Measurements from ENCODE around the gene COQ4. TPM values are rescaled to one million over a fixed set of nuclear protein-coding genes. Genes with fewer than 3 reads are reported as not detected.

The COQ4 gene
- total and polyA plus RNA-seq, 2 of the 8 experiments (the other 6 are each of a cell fraction or from before 2014, with no cell fraction given): 32.3 to 58.8 TPM

- H3K9me3 ChIP-seq (ENCODE audit: insufficient read depth in 2 of 2, low read depth in 1 of 2, low read length in 1 of 2): no peaks in the 10 kb centered on the region
- H2AFZ ChIP-seq (ENCODE audit: low read length): no peak overlapping the region
- no peak overlapping the region for H3K56ac ChIP-seq (replicated peaks; ENCODE audit: insufficient read length, low read depth, low read length)
- H3K79me1 ChIP-seq (ENCODE audit: low read depth, low read length): no peaks in the 10 kb centered on the region
- H4K5ac ChIP-seq (ENCODE audit: insufficient read length, low read depth, low read length): no peak overlapping the region
- DNase-seq (ENCODE audit: low read depth in 1 of 2, low spot score in 2 of 2) (no peak), FAIRE-seq (no peak)
- no peak overlapping the region for H3K27ac ChIP-seq (ENCODE audit: low read depth, low read length)
- H3K4me1 ChIP-seq (replicated peaks in 1 of 4; ENCODE audit: control insufficient read depth in 3 of 4, insufficient read depth in 4 of 4, low read length in 3 of 4): peaks cover 0 to 5% (median 1%) of the 10 kb centered on the region in 4 experiments; a peak in 4 of 7 replicates
- no peaks in the 10 kb centered on the region for H3K79me2 ChIP-seq (ENCODE audit: control insufficient read depth in 1 of 2, insufficient read depth in 2 of 2, low read length in 2 of 2)
- no peak overlapping the region for H3K4ac ChIP-seq (replicated peaks; ENCODE audit: insufficient read length, low read depth, low read length)
- H3K18ac ChIP-seq (ENCODE audit: extremely low read depth, low read length): no peak overlapping the region
- H3K23ac ChIP-seq (ENCODE audit: insufficient read length): no peak overlapping the region
- H3K27me3 ChIP-seq (replicated peaks in 1 of 4; ENCODE audit: control insufficient read depth in 3 of 4, extremely low read depth in 1 of 4, insufficient read depth in 3 of 4, low read length in 3 of 4): peaks cover 6 to 19% (median 12%) of the 10 kb centered on the region in 4 experiments
- peaks cover 4 to 6% of the 10 kb centered on the region in 2 experiments for H4K20me1 ChIP-seq (replicated peaks in 1 of 2; ENCODE audit: control insufficient read depth in 1 of 2, insufficient read depth in 2 of 2, low read length in 2 of 2)
- no peak overlapping the region for H4K8ac ChIP-seq (ENCODE audit: extremely low read depth, insufficient read depth, low read length)
- H4K91ac ChIP-seq (replicated peaks; ENCODE audit: insufficient read length, low read length): no peak overlapping the region
- H2BK20ac ChIP-seq (ENCODE audit: low read length): no peak overlapping the region
- no peak overlapping the region for H3K4me3 ChIP-seq (ENCODE audit: extremely low read depth in 1 of 4, insufficient read depth in 2 of 4, low read depth in 3 of 4, low read length in 4 of 4)
- H2BK12ac ChIP-seq (ENCODE audit: low read depth, low read length): no peak overlapping the region
- H3K4me2 ChIP-seq (ENCODE audit: insufficient read depth in 1 of 2, low read depth in 2 of 2, low read length in 2 of 2): no peak overlapping the region
- no peaks in the 10 kb centered on the region for H3K23me2 ChIP-seq (ENCODE audit: low read depth, low read length)
- no peak overlapping the region for H3K9ac ChIP-seq (replicated peaks in 1 of 4; ENCODE audit: extremely low read depth in 1 of 4, low read depth in 3 of 4, low read length in 3 of 4)
- WGBS, 2 experiments (ENCODE audit: extremely low coverage in 1 of 2, insufficient coverage in 1 of 2, insufficient read length in 1 of 2, insufficient replicate concordance in 2 of 2, low coverage in 1 of 2, low lambda C conversion rate in 2 of 2, missing lambda C conversion rate in 1 of 2): 93% methylated on average over 8 of the region's 8 CpGs; no CpG with 5 or more reads in 1 of the 2 experiments
- H3K14ac ChIP-seq (ENCODE audit: insufficient read length): no peak overlapping the region
- no peak overlapping the region for H2BK5ac ChIP-seq (ENCODE audit: low read depth, low read length)
- peaks cover 0 to 4% (median 0%) of the 10 kb centered on the region in 4 experiments; a peak in 3 of 8 replicates for H3K36me3 ChIP-seq (ENCODE audit: control insufficient read depth in 2 of 4, insufficient read depth in 4 of 4, low read length in 3 of 4)
- ChIA-PET POLR2A (ENCODE audit: partially characterized antibody) (interaction anchor here (0.7 to 1.8 kb wide), 3 partner anchors 8 to 17 kb away, joined by 3 to 4 read pairs (median 3); no protein-coding TSS in a partner anchor), CTCF (ENCODE audit: partially characterized antibody) (interaction anchor here (1.6 to 25.1 kb wide), 5 partner anchors 13 to 59 kb away, joined by 3 to 544 read pairs (median 127); partner anchors contain the start of gene SLC27A4)
- H2BK15ac ChIP-seq (ENCODE audit: low read length): no peak overlapping the region
- no peak overlapping the region for H2BK120ac ChIP-seq (replicated peaks; ENCODE audit: low read depth, low read length)
- H2AK5ac ChIP-seq (ENCODE audit: low read depth, low read length): no peak overlapping the region
- TF ChIP-seq SIN3A (conservative IDR thresholded peaks at IDR 0.05 in 1 of 2, IDR thresholded peaks at IDR 0.05 in 1 of 2; ENCODE audit: low read depth in 1 of 2, low read length in 2 of 2): no peak
- no peak for TF ChIP-seq POLR2AphosphoS5 (IDR thresholded peaks at IDR 0.05; ENCODE audit: low read depth, low read length)
- no peak for TF ChIP-seq USF2 (IDR thresholded peaks at IDR 0.05; ENCODE audit: low read length)
- TF ChIP-seq ATF2 (IDR thresholded peaks at IDR 0.05; ENCODE audit: low read length): no peak
- no peak for TF ChIP-seq SP1 (IDR thresholded peaks at IDR 0.05; ENCODE audit: low read depth, low read length)
- TF ChIP-seq JUND (IDR thresholded peaks at IDR 0.05; ENCODE audit: low read length): no peak
- TF ChIP-seq CBX8 (IDR thresholded peaks at IDR 0.05; ENCODE audit: borderline replicate concordance, low read depth, low read length): no peak
- TF ChIP-seq HDAC6 (IDR thresholded peaks at IDR 0.05; ENCODE audit: low read depth, low read length): no peak
- TF ChIP-seq ASH2L (IDR thresholded peaks at IDR 0.05; ENCODE audit: low read length): no peak
- no peak for TF ChIP-seq TAF1 (IDR thresholded peaks at IDR 0.05; ENCODE audit: low read depth, low read length)
- no peak for TF ChIP-seq CTBP2 (IDR thresholded peaks at IDR 0.05; ENCODE audit: borderline replicate concordance, insufficient read depth, insufficient read length, low read length)
Observed at GRCh38 chr9:128358090-128358489, 35.5 kb downstream of the COQ4 start.
